Measurements from ENCODE around the gene NT5DC1.

The NT5DC1 gene

GRCh38 chr6:116191881-116192280, 91.2 kb downstream of the NT5DC1 start:
- no peak for DNase-seq (ENCODE audit: low spot score)

GRCh38 chr6:116192786-116193185, 92.1 kb downstream of the NT5DC1 start:
- DNase-seq (ENCODE audit: low spot score) = no peak

- DNase-seq (ENCODE audit: low spot score) = no peak
Measured at GRCh38 chr6:116196841-116197240, 96.2 kb downstream of the NT5DC1 start.

GRCh38 chr6:116200619-116201249, 100.1 kb downstream of the NT5DC1 start:
- no peak for DNase-seq (ENCODE audit: low spot score)

- DNase-seq (ENCODE audit: low spot score) = no peak
Measured at GRCh38 chr6:116201538-116201937, 100.9 kb downstream of the NT5DC1 start.

- no peak for DNase-seq (ENCODE audit: low spot score)
Measured at GRCh38 chr6:116205281-116205680, 104.6 kb downstream of the NT5DC1 start.

- DNase-seq (ENCODE audit: low spot score) = no peak
Measured at GRCh38 chr6:116206231-116206903, 105.7 kb downstream of the NT5DC1 start.

- no peak for DNase-seq (ENCODE audit: low spot score)
Measured at GRCh38 chr6:116208056-116208785, 107.6 kb downstream of the NT5DC1 start.

- no peak for DNase-seq (ENCODE audit: low spot score)
Measured at GRCh38 chr6:116210316-116210715, 109.7 kb downstream of the NT5DC1 start.

GRCh38 chr6:116210750-116211425, 110.2 kb downstream of the NT5DC1 start:
- peak; percentile 18 for DNase-seq (ENCODE audit: low spot score)

GRCh38 chr6:116214681-116215080, 114.0 kb downstream of the NT5DC1 start:
- no peak for DNase-seq (ENCODE audit: low spot score)

GRCh38 chr6:116215414-116215813, 114.8 kb downstream of the NT5DC1 start:
- DNase-seq (ENCODE audit: low spot score) = no peak

- DNase-seq (ENCODE audit: low spot score) = peak; percentile 65
Measured at GRCh38 chr6:116217069-116217468, 116.4 kb downstream of the NT5DC1 start.

- DNase-seq (ENCODE audit: low spot score) = peak; percentile 28
Measured at GRCh38 chr6:116218172-116218633, 117.5 kb downstream of the NT5DC1 start.

- no peak for DNase-seq (ENCODE audit: low spot score)
Measured at GRCh38 chr6:116218866-116219265, 118.2 kb downstream of the NT5DC1 start.

GRCh38 chr6:116221067-116221466, 120.4 kb downstream of the NT5DC1 start:
- DNase-seq (ENCODE audit: low spot score) = no peak

GRCh38 chr6:116221911-116222310, 121.3 kb downstream of the NT5DC1 start:
- no peak for DNase-seq (ENCODE audit: low spot score)

GRCh38 chr6:116223355-116223754, 122.7 kb downstream of the NT5DC1 start:
- no peak for DNase-seq (ENCODE audit: low spot score)

GRCh38 chr6:116229287-116229913, 128.7 kb downstream of the NT5DC1 start:
- DNase-seq (ENCODE audit: low spot score) = peak; percentile 99

- no peak for DNase-seq (ENCODE audit: low spot score)
Measured at GRCh38 chr6:116234689-116235088, 134.0 kb downstream of the NT5DC1 start.

GRCh38 chr6:116238083-116238482, 137.4 kb downstream of the NT5DC1 start:
- DNase-seq (ENCODE audit: low spot score) = peak; percentile 8

- peak; percentile 53 for DNase-seq (ENCODE audit: low spot score)
Measured at GRCh38 chr6:116239256-116239655, 138.6 kb downstream of the NT5DC1 start.
